Activated CD8-positive, alpha-beta memory T cell treated with anti-CD3 and anti-CD28 coated beads for 24 hours (primary cell): ENCODE measurements around the gene FTSJ3.
"Not testable (repeated sequence)": the region's sequence is repeated elsewhere in the genome, so short reads cannot be mapped to it uniquely, and the experiment has no call there.

Experiments
- DNase-seq: peaks from one replicate; pipeline ENCODE4 v3.0.0-alpha.2; 2020

Gene FTSJ3, protein sequence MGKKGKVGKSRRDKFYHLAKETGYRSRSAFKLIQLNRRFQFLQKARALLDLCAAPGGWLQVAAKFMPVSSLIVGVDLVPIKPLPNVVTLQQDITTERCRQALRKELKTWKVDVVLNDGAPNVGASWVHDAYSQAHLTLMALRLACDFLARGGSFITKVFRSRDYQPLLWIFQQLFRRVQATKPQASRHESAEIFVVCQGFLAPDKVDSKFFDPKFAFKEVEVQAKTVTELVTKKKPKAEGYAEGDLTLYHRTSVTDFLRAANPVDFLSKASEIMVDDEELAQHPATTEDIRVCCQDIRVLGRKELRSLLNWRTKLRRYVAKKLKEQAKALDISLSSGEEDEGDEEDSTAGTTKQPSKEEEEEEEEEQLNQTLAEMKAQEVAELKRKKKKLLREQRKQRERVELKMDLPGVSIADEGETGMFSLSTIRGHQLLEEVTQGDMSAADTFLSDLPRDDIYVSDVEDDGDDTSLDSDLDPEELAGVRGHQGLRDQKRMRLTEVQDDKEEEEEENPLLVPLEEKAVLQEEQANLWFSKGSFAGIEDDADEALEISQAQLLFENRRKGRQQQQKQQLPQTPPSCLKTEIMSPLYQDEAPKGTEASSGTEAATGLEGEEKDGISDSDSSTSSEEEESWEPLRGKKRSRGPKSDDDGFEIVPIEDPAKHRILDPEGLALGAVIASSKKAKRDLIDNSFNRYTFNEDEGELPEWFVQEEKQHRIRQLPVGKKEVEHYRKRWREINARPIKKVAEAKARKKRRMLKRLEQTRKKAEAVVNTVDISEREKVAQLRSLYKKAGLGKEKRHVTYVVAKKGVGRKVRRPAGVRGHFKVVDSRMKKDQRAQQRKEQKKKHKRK

GRCh38 chr17:63827002-63827800, at the start of gene FTSJ3, which contains the start of gene PSMC5:
Gene FTSJ3, minus strand, starts transcription at chr17:63827663. Its CDS starts 761 bp downstream, at chr17:63826902.
Gene PSMC5, plus strand, starts transcription at chr17:63827431. Its CDS starts 60 bp downstream, at chr17:63827491.
- DNase-seq, result peak; percentile 96

DNA sequence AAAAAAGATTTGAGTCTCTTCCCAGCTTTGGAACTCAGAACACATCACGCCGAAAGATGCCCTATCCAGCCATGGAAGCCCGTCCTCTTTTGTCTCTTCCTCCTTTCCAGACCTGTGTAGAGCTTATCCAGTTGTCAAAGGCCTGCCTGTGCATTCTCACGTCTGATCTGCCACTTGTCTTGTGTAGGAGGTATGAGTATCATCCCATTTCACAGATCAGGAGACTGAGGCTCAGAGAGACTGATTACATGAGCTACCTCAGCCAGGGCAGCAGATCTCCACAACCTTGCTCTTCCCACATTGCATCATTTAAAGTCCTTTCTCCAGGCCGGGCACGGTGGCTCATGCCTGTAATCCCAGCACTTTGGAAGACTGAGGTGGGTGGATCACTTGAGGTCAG, 47.2 kb upstream of the FTSJ3 start:
- DNase-seq, result not testable (repeated sequence)

DNA sequence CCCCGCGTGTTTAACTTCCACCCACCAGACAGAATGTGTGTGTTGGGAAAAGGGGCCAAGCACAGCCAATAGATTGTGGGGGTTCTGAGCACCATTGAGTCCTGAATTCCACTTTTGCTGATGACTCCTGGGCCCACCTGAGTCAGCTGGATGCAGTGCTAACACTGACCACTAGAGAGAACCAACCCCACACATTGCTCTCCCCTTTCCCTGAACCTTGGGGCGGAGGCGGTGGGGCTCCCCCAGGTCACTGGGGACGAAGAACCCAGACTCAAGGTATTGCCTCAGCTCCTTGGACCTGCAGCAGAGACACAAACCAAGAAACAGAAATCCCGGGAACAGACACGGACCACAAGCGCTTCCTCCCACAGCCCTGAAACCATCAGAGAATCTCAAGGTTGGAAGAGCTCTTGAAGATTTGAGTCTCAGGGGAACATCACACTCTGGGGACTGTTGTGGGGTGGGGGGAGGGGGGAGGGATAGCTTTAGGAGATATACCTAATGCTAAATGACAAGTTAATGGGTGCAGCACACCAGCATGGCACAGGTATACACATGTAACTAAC, 46.7 kb upstream of the FTSJ3 start:
- not testable (repeated sequence) for DNase-seq

GRCh38 chr17:63873577-63873976, 46.1 kb upstream of the FTSJ3 start, which contains the start of gene CSH2:
Gene CSH2, minus strand, starts transcription at chr17:63873677. Its CDS starts 63 bp downstream, at chr17:63873614.
- not testable (repeated sequence) for DNase-seq

DNA sequence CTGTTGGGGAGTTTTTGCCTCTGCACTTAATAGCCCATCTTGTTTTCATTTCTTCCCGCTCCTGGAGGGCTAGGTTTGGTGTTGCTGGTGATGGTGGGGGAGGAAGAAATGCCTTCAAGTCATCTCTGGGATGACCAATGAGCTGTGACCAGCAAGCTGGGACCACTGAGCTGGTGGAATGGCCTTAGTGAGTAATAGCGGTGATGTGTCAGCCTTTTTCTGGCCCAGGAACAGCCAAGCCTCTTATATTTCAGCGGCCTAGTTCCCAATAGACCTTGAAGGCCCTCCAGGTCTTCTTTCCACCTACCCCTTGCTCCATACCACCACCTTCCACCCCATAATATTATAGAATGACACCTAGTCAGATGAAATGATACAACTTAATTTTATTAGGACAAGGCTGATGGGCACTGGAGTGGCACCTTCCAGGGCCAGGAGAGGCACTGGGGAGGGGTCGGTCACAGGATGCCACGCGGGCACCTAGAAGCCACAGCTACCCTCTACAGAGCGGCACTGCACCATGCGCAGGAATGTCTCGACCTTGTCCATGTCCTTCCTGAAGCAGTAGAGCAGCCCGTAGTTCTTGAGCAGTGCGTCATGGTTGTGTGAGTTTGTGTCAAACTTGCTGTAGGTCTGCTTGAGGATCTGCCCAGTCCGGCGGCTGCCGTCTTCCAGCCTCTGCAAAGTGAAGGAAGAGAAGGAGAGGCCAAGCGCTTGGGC, 44.3 kb upstream of the FTSJ3 start:
- not testable (repeated sequence) for DNase-seq

GRCh38 chr17:63870292-63870665, 42.8 kb upstream of the FTSJ3 start:
- not testable (repeated sequence) for DNase-seq

GRCh38 chr17:63869491-63870291, 42.2 kb upstream of the FTSJ3 start:
- DNase-seq, result not testable (repeated sequence)

GRCh38 chr17:63866625-63867024, 39.2 kb upstream of the FTSJ3 start:
- DNase-seq, result not testable (repeated sequence)

DNA sequence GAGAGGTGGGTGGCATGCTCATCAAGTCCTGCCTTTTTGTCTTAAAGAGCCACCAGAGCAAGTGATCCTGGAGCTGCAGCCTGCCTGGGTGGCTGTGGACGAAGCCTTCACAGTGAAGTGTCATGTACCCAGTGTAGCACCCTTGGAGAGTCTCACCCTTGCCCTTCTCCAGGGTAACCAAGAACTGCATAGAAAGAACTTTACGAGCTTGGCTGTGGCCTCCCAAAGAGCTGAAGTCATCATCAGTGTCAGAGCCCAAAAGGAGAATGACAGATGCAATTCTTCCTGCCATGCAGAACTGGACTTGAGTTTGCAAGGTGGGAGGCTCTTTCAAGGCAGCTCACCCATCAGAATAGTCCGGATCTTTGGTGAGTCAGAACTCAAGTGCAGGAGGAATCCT, 31.8 kb upstream of the FTSJ3 start:
- no peak for DNase-seq

DNA sequence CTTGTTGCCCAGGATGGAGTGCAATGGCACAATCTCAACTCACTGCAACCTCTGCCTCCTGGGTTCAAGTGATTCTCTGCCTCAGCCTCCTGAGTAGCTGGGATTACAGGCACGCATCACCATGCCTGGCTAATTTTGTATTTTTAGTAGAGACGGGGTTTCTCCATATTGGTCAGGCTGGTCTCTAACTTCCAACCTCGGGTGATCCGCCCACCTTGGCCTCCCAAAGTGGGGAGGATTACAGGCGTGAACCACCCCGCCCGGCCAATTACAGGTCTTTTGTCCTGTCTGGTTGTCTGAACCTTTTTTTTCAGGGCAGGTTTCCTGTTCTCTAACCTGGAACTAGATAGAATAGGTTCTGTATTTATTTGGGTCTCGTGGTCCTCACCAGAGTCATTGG, 29.0 kb upstream of the FTSJ3 start:
- not testable (repeated sequence) for DNase-seq

- no peak for DNase-seq
These were observed 27.7 kb upstream of the FTSJ3 start for GRCh38 chr17:63855185-63855584.

- DNase-seq, result no peak
These were observed 27.2 kb upstream of the FTSJ3 start for GRCh38 chr17:63854709-63855108.

DNA sequence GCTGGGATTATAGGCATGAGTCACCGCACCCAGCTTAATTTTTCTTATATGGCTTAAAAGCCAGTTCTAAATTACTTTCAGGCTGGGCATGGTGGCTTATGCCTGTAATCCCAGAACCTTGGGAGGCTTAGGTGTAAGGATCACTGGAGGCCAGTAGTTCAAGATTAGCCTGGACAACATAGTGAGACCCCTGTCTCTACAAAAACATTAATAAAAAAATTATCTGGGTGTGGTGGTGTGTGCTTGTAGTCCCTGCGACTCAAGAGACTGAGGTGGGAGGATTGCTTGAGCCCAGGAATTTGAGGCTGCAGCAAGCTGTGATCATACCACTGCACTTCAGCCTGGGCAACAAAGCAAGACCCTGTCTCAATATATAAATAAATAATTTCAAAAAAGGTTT, 25.8 kb upstream of the FTSJ3 start:
- no peak for DNase-seq

DNA sequence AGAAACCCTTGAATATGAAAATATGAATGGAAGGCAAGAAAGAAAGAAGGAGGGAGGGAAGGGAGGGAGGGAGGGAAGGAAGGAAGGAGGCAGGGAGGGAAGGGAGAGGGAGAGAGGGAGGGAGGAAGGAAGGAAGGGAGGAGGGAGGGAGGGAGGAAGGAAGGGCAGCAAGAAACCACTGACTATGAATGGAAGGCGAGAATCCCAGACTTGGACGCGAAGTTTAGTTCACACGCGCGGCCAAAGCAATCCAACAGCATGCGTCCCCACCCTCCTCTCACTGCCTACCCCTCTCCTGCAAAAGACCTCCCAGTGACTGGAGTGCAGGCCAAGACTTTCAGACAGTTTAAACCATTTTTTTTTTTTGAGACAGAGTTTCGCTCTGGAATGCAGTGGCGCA, 22.9 kb upstream of the FTSJ3 start:
- DNase-seq, result no peak

DNA sequence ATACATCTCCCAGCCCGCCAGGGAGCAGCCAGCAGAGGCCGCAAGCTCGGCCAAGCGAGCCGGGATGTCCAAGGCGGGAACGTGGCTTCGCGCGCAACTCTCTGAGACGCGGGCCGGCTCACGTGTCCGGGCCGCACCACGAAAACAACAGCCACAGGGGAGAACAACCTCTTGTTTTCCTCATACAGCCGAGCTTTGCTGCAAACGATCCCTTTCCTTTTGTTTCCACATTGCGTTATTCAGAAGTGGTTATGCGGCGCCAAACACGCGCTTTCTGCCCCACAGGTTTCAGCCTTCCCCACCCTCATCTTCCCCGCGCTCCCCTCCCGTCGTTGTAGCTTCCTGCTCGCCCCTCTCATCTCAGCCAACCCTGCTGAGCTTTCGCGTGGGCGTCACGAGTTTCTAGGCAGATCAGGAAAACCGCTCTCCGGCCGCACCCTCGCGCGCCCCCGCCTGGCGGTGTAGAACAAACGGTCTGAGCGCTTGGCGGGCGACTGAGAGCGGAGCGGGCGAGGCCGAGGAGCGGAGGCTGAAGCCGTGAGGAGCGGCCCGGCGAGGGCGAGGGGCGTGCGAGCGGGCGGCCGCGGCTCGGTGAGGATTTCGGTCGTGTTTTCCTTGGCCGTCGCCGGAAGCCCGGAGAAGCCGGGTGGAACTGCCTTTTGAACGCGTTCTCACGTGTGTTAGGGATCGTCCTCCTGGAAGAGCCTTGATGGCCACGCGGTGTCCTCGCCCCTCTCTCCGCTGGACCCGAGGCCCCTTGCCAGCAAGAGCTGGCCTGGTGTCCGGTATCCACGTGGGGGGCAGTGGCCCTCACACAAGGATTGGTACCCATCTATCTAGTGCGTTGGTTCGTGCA, 21.6 kb upstream of the FTSJ3 start:
- peak; percentile 99 for DNase-seq

DNA sequence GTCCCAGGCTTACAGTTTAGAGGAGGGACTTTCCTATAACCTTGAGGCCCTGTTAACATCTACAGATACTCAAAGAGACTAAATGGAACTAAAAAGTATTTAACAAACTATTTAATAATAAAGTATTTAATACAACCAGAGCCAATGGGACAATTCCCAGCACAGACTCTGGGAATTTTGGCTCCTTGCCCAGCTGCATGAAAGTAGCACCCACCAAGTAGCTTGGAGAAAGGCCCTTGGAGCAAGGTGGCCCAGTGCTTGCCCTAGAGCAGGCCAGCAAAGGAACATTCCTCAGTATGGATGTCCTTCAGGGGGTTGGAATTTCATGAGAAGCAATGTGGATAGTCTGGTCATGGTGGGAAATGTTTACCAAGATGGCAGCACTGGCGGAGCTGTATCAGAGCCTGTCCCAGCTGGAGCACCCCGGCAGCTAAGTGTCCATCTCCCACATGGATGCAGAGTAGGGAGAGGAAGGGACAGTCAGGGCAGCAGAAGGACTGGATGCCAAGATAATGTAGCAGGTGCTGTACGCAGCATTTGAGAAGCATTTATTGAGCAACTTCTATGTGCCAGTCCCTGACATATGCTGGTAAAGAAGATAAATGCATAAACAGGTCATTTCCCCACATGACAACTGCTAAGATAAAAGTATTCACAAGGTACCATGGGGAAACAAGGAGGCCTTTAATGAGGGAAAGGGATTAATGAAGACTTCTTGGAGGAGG, 20.2 kb upstream of the FTSJ3 start:
- DNase-seq, result no peak

DNA sequence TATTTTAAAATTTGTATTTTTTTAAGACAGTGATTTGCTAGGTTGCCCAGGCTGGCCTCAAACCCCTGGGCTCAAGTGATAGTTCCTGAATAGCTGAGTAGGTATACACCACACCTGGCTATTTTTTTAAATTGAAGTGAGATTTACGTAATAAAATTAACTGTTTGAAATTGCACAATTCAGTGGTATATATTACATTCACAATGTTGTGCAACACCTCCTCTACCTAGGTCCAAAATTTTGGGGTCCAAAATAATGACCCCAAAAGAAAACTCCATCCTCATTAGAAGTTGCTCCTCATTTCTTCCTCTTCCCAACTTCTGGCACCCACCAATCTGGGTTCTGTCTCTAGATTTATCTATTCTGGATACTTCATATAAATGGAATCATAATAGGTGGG, 18.0 kb upstream of the FTSJ3 start:
- DNase-seq, result no peak

GRCh38 chr17:63843910-63844677, 16.6 kb upstream of the FTSJ3 start:
- no peak for DNase-seq
